ENCODE results near the gene C16orf74. TPM values are rescaled to one million over a fixed set of nuclear protein-coding genes. Genes with fewer than 3 reads are reported as not detected.

Gene C16orf74
- total RNA-seq, 6 experiments from 2014 or later = 0.31 to 0.98 (median 0.70) TPM; not detected in 2

- no peak for ATAC-seq
- Histone ChIP-seq H3K27me3 (no peaks in the 10 kb centered on the region), H3K9me3 (no peaks in the 10 kb centered on the region), H3K27ac (no peak overlapping the region), H3K4me1 (no peaks in the 10 kb centered on the region), H3K4me3 (no peak overlapping the region), H3K36me3 (peaks cover 0 to 19% (median 6%) of the 10 kb centered on the region in 4 donors)
- no peak for TF ChIP-seq CTCF (IDR thresholded peaks at IDR 0.05)
- no peak for TF ChIP-seq POLR2A (IDR thresholded peaks at IDR 0.05)
- 100% methylated on average over 5 of the region's 8 CpGs for WGBS (ENCODE audit: insufficient coverage, low coverage, low lambda C conversion rate, missing lambda C conversion rate)
- intact Hi-C loops (cut with DNase I) = no loop called here
- DNase-seq = no peak
Observed at GRCh38 chr16:85774811-85775210, 23.9 kb upstream of the C16orf74 start.

- WGBS (ENCODE audit: insufficient coverage, low coverage, low lambda C conversion rate, missing lambda C conversion rate) = 78% methylated on average over 5 of the region's 6 CpGs
- no peaks in the 10 kb centered on the region for H3K4me1 ChIP-seq
- intact Hi-C loops (cut with DNase I) = no loop called here
- H3K27ac ChIP-seq = no peak overlapping the region
- TF ChIP-seq CTCF (IDR thresholded peaks at IDR 0.05) (no peak), POLR2A (IDR thresholded peaks at IDR 0.05) (no peak)
- H3K9me3 ChIP-seq = no peaks in the 10 kb centered on the region
- H3K4me3 ChIP-seq = no peak overlapping the region
- ATAC-seq (no peak), DNase-seq (no peak)
- H3K36me3 ChIP-seq = peaks cover 0 to 13% (median 2%) of the 10 kb centered on the region in 4 donors
- no peaks in the 10 kb centered on the region for H3K27me3 ChIP-seq
Observed at GRCh38 chr16:85774136-85774535, 23.2 kb upstream of the C16orf74 start.

GRCh38 chr16:85773044-85773443 lies 22.1 kb upstream of the C16orf74 start:
- intact Hi-C loops (cut with DNase I) = no loop called here
- peaks cover 0 to 2% (median 0%) of the 10 kb centered on the region in 4 donors for H3K36me3 ChIP-seq
- H3K4me1 ChIP-seq = no peaks in the 10 kb centered on the region
- H3K27ac ChIP-seq = no peak overlapping the region
- 88% methylated on average over 6 of the region's 6 CpGs for WGBS (ENCODE audit: insufficient coverage, low coverage, low lambda C conversion rate, missing lambda C conversion rate)
- H3K4me3 ChIP-seq = no peak overlapping the region
- no peak for TF ChIP-seq CTCF (IDR thresholded peaks at IDR 0.05)
- TF ChIP-seq POLR2A (IDR thresholded peaks at IDR 0.05) = no peak
- no peaks in the 10 kb centered on the region for H3K9me3 ChIP-seq
- ATAC-seq (no peak), DNase-seq (no peak)
- H3K27me3 ChIP-seq = no peaks in the 10 kb centered on the region

GRCh38 chr16:85770741-85771140 lies 19.8 kb upstream of the C16orf74 start:
- no peaks in the 10 kb centered on the region for H3K9me3 ChIP-seq
- no peak overlapping the region for H3K4me3 ChIP-seq
- H3K36me3 ChIP-seq = no peaks in the 10 kb centered on the region
- TF ChIP-seq CTCF (IDR thresholded peaks at IDR 0.05) (no peak), POLR2A (IDR thresholded peaks at IDR 0.05) (no peak)
- no peaks in the 10 kb centered on the region for H3K27me3 ChIP-seq
- no peak overlapping the region for H3K27ac ChIP-seq
- WGBS (ENCODE audit: insufficient coverage, low coverage, low lambda C conversion rate, missing lambda C conversion rate) = 83% methylated on average over 3 of the region's 6 CpGs
- intact Hi-C loops (cut with DNase I) = no loop called here
- H3K4me1 ChIP-seq = no peaks in the 10 kb centered on the region
- DNase-seq (no peak), ATAC-seq (no peak)

- DNase-seq (no peak), ATAC-seq (no peak)
- intact Hi-C loops (cut with DNase I) = no loop called here
- Histone ChIP-seq H3K36me3 (no peaks in the 10 kb centered on the region), H3K27me3 (no peaks in the 10 kb centered on the region), H3K4me3 (no peak overlapping the region), H3K4me1 (no peaks in the 10 kb centered on the region), H3K27ac (no peak overlapping the region), H3K9me3 (no peaks in the 10 kb centered on the region)
- TF ChIP-seq POLR2A (IDR thresholded peaks at IDR 0.05) = no peak
- TF ChIP-seq CTCF (IDR thresholded peaks at IDR 0.05) = no peak
- WGBS (ENCODE audit: insufficient coverage, low coverage, low lambda C conversion rate, missing lambda C conversion rate) = 59% methylated on average over 2 of the region's 2 CpGs
Observed at GRCh38 chr16:85768199-85768598, 17.3 kb upstream of the C16orf74 start.
